Tibial nerve (tissue), 4 donors: ENCODE measurements around the gene ZNF143.

ENCODE experiments used
- CTCF ChIP-seq, 5 experiments: fragments of 200-600 bp in 3 of 5; fragments of 450-650 bp in 2 of 5; sonication (generic) in 3 of 5; IDR thresholded peaks; one replicate each; pipeline ENCODE4 v1.5.1; 2016 to 2019; ENCODE audit warnings: antibody characterized with exemption in 5 of 5, mild to moderate bottlenecking in 3 of 5, moderate library complexity in 2 of 5
- EP300 ChIP-seq, 2 donors: sonication (generic); formaldehyde crosslinking; IDR thresholded peaks; one replicate each; pipeline ENCODE4 v1.6.1; 2017; ENCODE audit warnings: antibody characterized with exemption in 2 of 2, mild to moderate bottlenecking in 1 of 2

- TF ChIP-seq CTCF (IDR thresholded peaks at IDR 0.05) (no peak), EP300 (IDR thresholded peaks at IDR 0.05) (no peak)
Measured at GRCh38 chr11:9568161-9568853, 107.5 kb downstream of the ZNF143 start.
